Dedifferentiated amniotic fluid mesenchymal stem cell (primary cell): Measurements from ENCODE around the gene GRB14.

Experiments used
- DNase-seq: peaks from one replicate; pipeline ENCODE4 v3.0.0-alpha.2; 2016; ENCODE audit errors: extremely low spot score

The GRB14 gene

DNA sequence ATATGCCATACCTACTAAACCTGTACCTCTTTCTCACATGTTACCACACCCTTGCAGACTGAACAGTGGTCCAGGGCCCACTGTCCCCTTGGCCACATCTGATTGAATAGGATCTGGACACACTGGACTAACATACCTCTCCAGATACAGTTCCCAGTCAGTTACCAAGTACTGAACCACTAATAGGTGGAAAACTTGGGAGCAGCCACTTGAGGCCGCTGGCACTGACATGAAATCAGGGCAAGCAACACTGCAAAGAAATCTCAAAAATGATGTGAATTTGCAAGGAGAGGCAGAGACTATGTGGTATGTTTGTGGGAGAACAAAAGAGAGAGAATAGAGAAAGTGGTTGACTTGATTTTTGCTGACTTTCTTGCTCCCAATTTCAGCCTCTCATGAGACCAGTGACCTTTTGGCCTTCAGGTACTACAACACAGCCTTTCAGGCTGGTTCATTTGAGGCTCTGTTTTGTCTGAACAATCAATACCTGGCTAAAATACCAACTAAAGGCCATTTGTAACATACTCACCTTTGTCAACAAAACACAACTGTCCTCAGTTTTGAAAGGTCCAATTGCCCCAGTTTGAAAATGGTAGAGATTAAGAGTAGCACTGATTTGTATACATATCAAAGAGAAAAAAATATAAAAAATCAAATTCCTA lies 7.8 kb downstream of the GRB14 start:
- no peak for DNase-seq

DNA sequence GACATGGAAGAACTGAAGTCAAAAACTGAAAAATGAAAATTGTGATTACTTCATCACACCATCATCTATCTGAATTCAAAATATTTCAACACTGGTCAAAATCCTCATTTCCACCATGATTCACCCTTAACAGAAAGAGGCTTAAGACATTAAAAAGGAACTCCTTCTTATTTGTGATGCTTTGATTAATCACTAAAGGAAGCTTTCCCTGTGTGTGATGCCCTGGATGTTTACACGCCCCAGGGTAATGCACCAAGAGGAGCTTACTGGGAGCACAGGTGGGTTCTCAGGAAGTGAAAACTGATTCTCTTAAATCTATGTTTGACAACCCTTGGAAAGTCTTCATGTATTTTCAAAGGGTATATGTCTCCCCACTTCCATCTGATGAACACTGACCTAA lies 11.5 kb downstream of the GRB14 start:
- no peak for DNase-seq

DNA sequence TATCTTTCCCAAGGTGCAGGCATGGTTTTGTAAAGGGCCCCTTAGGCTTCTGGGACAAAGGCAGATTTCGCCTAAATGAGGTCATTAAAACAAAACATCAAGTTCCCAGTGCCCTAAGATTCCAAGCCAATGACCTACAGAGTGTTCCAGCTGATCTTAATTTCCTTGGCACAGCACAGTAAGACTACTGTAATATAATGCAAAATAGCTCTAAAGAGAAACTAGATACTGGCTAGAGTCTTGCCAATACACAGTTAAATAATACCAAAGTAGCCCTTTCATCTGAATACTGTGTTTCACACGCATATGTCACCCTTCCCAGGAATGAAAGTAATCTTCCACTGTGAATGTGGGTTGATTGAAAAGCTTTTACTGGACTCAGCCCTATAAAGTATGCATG lies 14.7 kb downstream of the GRB14 start:
- DNase-seq: peak; percentile 79

DNA sequence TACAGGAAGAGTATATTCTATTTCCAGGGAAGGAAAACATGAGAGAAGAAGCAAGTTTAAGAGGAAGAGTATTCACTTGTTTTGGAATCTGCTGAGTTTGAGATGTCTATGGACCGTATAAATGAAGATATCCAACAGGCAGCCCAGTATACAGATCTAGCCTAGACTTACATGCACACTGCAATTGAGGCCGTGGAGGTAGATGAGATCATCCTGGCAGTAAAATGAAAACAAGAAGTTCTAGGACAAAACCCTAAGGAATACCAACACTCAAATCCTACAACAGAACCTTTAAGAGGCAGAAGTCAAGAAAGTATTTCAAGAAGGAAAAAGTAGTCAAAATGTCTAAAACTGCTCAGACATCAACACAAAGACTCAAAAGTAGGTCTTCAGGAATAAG lies 16.0 kb downstream of the GRB14 start:
- DNase-seq: no peak

DNA sequence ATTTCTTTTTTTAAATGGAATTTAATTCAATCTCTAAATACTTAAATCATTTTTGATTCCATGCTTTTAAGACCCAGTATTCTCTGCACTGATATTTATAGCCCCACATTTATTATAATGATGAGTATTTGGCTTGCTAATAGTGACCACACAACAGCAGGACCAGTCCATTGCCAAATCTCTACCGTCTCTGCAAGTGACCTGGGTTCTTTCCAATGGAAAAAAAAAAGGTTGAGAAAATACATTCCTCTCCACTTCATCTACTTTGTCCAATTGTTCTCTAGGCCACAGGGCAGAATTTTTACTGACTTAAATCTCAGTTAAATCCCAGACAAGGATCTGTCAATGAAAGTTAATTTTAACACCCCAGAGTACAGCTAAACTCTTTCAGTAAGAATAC lies 20.5 kb downstream of the GRB14 start:
- no peak for DNase-seq

DNA sequence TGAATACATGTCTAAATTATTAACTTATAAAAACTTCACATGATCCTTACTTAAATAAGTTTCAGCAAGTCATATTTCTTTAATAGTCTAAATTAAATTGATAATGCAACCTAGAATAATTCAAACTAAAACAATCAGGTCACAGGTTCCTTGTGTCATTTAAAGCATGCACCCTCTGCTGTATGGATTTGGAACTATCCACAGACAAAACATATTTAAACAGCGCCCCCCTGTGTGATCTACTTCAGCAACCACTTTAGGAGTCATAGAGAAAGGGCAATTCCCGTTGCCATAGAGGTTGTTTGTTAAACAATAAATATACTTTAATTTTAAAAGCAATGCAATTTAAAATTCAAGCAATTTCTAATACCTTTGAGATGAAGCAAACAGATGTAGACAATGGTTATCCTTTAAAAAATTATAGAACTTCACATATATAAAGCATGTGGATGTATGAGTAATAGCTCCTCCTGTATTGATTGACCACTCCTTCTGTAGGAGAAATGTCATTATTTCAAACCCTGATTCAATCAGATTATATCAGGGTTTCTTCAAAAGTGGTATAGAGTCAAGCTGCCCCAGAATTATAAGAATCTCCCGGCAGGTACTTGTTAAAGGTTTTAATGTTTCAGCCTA lies 21.2 kb downstream of the GRB14 start:
- peak; percentile 49 for DNase-seq

DNA sequence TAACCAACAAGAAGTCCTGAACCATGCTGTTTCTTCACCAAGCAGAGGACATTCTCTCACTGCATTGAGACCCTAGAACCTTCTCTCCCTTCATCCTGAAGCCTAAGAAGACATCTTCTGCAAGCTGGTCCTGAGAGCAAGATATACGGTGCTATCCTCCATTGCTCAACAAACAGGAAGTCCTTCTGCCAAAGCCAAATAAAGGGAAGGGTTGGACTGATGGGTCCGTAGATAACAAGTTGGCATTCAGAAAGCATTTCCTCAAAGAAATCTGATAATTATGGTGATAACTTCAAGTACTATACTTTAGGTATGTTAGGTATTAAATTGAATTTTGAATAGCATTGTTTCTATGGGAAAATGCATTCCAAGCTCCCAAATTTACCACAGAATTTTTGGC lies 23.3 kb downstream of the GRB14 start:
- no peak for DNase-seq

DNA sequence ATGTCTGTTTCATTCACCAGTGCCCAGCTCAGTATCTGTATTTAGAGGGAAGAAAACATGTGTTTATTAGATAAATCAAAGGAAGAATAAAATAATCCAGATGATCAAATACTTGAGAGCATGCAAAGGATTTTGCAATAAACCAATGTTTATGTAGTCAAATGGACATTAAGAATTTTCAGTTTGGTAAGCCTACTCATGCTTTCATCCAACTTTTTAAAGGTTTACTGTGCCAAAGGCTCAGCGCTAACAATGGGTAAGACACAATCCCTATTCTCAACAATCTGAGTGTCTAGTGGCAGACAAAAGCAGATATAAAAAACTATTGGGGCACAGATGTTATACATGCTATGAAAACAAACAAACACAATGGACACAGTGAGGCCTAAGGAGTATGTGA lies 26.3 kb downstream of the GRB14 start:
- no peak for DNase-seq

DNA sequence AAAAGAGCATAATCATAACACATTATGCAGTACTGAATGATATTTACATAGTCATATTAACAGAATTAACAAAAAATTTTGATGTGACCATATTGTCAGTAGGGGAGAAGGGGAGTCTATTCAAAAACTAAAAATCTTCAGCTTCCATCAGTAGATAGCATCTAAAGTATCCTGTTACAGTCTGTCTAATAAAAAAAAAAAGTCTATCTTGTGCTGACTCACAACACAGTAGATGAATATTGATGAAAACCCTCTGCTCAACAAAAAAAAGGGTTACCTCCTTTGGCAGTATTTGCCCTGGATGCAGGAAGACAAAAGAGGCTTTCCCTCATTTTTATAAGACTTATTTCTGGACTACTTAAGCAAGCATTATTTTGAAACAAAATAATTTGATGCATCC lies 27.3 kb downstream of the GRB14 start:
- no peak for DNase-seq

DNA sequence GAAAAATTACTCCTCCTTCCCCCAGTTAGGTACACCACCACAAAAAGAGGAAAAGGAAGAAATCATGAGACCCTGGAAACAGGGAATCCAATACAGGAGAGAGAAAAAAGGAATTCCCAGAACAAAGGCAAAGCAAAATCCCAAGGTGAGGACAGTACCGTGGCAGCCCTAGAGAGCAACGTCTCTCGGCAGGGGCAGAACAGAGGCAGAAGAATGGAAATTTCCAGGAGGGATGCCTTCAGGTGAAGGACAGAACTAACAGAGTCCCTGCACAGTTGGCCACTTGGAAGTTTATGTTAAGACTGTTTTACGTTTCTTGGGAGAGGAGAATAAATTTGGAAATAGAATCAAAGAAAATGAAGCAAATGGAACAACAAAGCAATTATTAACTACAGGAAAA lies 27.7 kb downstream of the GRB14 start:
- DNase-seq: no peak

DNA sequence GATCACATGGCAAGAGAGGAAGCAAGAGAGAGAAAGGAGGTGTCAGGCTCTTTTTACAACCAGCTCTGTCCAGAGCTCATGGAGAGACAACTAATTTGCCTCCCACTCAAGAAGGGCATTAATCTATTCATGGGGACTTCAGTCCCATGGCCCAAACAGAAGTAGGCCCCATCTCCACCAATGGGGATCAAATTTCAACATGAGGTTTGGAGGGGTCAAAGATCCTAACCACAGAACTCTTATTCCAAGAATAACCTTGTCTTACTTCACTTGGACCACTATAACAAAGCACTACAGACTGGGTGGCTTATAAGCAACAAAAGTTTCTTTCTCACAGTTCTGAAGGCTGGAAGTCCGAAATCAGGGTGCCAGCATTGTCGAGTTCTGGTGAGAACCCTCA lies 31.8 kb downstream of the GRB14 start:
- DNase-seq: no peak

DNA sequence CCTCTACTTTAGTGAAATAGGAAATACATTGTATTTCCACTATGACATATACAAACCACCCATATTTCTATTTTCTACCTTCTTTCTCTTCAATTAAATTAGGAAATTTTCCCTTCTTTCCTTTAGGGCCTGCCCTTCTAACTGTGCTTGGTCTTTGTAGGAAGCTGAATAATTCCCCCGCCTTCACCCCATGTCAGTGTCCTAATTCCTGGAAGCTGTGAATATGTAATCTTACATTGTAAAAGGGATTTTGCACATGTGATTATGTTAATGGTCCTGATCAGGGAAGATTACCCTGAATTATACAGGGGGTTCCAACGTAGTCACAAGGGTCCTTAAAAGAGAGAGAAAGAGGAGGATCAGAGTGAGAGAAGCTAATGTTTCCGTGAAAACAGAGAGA lies 40.2 kb downstream of the GRB14 start:
- DNase-seq: no peak

DNA sequence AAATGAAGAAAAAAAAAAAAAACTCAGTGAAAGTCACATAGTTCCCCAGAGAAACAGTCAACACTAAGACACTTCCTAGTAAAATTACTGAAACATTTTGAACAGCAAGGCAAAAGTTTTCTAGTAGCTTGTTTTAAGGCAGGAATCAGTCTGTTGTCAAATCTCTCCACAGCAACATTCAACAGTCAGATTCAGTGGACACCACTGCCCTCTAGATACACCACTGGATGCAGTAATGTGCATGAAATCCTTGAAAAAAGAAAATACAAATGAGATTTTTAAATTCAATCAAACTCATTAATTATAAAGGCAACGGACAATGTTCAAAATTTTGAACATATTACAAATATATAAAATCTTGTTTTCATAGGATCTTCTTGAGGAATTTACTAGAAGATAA lies 46.4 kb downstream of the GRB14 start:
- DNase-seq: no peak

DNA sequence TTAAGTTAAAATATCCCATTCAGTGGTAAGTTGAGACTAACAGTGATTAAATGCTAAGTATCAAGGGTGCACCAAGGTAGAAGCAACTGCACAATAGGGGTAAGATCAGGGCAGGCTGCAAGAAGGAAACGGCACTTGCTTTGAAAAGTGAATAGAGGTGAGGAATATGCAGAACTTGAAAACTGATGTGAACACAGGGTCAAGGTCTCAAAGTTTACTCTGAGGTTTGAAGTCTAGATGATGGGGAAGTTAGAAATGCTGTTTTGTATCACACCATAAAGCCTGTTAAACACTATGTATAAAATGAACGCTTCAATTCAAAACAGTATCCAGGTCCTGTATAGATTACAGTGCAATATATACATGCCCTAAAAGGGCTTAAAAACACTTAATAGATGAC lies 50.8 kb downstream of the GRB14 start:
- no peak for DNase-seq

DNA sequence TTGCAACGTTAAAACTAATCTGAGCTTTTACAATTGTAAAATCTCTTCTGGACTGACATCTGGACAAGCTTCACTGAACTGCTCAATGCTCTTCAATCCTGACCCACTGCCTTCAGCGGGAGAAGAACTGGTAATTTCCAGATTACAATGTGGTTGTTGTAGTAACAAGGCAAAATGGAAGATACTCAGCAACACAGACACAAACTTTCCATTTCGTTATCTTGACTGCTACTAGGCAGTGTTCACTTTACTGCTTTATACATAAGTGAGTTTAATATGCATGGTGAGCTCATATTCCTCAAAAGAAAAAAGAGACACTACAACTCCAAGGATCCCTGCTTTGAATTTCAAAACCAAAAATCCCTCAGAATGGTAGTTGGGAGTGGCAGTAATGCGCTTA lies 51.9 kb downstream of the GRB14 start:
- no peak for DNase-seq

DNA sequence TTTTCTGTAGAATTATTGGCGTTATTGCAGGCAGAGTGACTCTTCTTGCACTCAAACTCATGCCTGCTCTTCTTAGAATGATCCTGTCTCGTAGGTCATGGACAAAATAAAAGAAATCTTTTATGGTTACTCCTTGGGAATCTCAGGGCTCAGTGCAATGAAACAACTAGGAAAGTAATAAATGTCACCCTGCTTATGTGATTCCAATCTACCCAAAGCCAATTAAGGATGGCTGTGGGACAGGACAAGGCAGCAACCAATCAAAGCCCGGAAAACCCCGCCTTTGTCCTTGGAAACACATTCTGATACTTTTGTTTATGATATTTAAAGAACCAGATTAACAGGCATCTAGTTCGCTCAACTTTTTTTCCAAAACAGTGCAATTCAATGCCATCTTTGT lies 53.0 kb downstream of the GRB14 start:
- DNase-seq: no peak

DNA sequence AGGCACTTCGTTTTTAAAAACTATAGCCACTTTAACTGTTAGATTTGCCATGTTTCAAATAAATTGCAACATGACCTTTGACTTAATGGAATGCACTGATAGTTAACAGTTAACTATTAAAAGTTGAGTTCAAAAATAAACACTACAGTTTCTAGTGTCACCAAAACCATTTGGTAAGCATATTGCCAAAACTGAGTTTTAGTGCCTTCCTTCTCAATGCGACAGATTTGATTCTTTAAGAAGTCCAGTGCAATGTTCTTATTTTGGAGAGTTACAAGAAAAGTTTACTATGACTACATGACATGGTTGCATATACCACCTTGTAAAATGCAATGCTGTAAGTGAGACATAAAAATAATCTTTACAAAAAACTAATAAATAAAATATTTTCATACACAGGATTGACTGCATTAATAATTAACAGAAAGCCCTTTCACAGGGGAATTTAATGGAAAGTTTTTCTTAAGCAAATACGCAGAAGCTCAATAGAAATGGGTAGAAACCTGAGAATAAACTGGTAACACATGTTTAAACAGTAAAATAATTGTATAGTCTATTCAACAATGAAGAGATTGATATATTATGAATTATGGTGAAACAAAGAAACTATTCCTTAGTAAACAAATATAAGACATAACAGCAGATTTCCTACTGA lies 53.8 kb downstream of the GRB14 start:
- no peak for DNase-seq

DNA sequence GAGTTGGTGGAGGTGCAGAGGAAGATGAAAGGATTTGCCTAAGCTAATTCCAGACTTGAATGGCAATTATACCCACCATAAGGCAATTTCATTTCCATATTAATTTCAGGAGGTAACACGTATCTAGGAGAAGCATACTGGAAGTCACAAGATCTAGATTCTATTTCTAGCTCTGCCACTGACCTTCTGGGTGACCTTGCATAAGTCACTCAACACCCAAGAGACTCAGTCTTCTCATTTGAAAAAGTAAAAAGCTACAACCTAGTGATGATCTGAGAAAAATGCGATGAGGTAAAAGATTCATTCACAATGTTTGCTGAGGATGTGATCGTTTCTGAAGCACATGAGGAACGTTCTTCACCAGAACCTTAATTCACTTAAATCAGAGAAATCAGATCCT lies 55.9 kb downstream of the GRB14 start:
- DNase-seq: no peak

DNA sequence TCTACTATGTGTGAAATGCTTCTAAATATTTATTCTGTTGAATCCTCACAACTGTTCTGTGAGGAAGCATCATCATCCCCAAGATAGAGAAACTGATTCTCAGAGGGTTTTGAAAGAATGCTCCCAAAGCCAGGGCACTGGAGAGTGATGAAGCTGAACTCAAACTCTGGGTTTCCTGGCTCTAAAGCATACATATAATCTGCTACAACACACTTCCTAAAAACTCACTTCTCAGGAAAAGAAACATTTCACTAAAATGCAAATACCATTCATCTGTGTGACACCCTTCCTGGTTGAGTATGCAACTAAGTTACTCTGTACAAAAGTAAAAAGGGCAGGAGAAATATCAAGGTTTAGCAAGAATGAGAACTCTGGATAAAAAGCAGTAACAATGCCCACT lies 58.6 kb downstream of the GRB14 start:
- DNase-seq: no peak

DNA sequence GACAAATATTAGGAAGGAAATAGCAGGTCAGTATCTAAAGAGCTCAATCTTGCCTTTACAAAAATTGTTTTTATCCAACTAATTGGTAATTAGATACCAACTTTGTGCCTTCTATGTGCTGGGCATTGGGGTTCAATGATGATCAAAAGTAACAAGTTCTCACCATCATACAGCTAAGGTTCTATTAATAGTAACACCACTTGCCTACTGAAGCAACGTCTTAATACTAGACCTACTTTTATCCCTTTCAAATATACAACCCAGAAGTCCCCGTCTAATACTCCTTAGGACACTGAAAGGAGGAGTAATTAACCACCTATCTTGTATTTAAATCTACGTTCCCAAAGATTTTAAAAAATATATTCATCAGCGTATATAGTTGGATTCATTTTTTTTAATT lies 59.3 kb downstream of the GRB14 start:
- no peak for DNase-seq

DNA sequence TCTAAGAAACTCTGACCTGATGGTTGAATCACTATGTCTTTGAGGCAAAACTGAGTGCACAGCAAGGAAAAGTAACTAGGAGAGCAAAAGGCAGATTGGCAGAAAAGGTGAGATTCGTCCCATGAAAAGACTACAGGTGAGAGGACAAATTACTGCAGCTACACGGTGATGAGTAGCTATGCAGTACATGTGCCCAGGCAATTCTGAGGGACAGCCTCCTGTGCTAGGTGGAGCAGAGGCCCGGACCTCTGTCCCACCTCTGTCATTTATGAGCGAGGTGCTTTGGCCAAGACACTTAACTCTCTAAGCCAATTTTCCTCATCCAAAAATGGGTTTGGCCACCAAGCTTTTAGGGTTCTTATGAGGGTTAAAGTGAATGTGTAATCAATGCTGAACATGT lies 59.9 kb downstream of the GRB14 start:
- DNase-seq: no peak

DNA sequence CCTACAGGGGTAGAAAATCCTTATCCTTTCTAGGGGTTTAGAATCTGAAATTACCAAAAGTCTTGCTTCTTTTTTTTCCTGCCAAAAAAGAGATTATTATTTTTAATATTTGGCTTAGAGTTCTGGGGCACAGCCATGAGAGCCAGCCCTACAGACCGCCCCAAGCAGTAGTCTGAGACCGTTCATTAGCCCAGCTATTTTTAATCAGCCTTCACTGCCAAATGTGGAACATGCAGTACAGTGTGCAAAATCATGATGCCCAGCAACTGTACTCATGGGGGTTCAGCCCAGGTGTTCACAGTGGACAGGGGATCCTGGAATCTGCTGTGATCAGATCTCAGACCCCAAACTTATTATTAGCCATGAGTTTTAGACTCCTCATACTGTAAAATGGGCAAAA lies 60.4 kb downstream of the GRB14 start:
- DNase-seq: no peak

DNA sequence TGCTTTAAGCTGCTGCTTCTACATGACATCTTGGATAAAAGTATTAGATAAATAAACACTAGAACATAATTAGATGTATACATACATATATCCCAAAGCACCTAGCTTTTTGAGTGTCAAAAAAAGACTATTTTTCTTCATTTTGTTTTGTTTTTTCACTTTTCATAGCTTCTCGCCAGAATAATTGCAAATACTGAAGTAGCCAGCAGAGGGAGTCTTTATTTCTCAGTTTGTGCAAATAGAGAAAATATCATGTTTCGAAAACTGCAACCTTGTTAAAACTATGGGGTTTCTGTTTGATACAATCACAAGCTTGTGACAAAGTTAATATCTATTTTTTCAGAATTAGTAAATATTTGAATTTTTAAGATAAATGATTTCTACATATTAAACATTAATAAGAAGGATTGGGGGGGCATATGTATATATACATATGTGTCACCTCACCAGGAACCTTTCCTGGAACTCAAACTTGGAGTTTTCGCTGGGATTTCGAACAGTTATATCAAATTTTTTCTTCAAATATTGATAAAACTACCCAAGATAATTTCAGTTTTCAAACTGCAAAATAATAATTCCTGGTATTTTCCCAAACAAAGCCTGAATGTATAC lies 61.0 kb downstream of the GRB14 start:
- peak; percentile 62 for DNase-seq
